IMR-90 (cell line): ENCODE data around the gene TENM3. TPM values are rescaled to one million over a fixed set of nuclear protein-coding genes. Genes with fewer than 3 reads are reported as not detected.

ENCODE experiments used
- ATAC-seq: fragments of 200-7000 bp; cut with Tn5 transposase; 2 replicates; pipeline ENCODE4 v1.9.1; 2020; ENCODE audit warnings: low read depth, mild to moderate bottlenecking, moderate library complexity
- BruUV-seq: library from RNA; stranded (reverse); fragments of 400-500 nt; replicated peaks from 2 replicates; lab custom pipeline; 2021; lab: Mats Ljungman, UMichigan
- CTCF ChIA-PET: fragments of 300-600 bp; formaldehyde crosslinking; extraction: SDS; loops from one replicate; lab custom pipeline; 2021; ENCODE audit warnings: antibody characterized with exemption; lab: Yijun Ruan, JAX
- POLR2A ChIA-PET: fragments of 300-600 bp; sonication (Branson Sonifier 250); formaldehyde crosslinking; loops from one replicate; lab custom pipeline; 2022; ENCODE audit warnings: antibody characterized with exemption; ENCODE audit not compliant: unreplicated experiment; lab: Charles Lee
- DNase-seq: peaks from one replicate; pipeline ENCODE4 v3.0.0; 2013
- H2AFZ ChIP-seq: replicated peaks from 2 replicates; pipeline ENCODE3; 2013; ENCODE audit warnings: low read length, mild to moderate bottlenecking; ENCODE audit not compliant: poor library complexity
- H2AK5ac ChIP-seq: 2 replicates; pipeline ENCODE4 v1.6.1; 2013; ENCODE audit warnings: low read depth, low read length, inconsistent platforms
- H2AK9ac ChIP-seq: replicated peaks from 2 replicates; pipeline ENCODE3; 2013; ENCODE audit warnings: mild to moderate bottlenecking, low read depth, low read length, moderate library complexity; ENCODE audit not compliant: poor library complexity
- H2BK120ac ChIP-seq: 2 replicates; pipeline ENCODE4 v1.6.1; 2013; ENCODE audit warnings: low read depth, low read length, inconsistent platforms
- H2BK15ac ChIP-seq: 3 replicates; pipeline ENCODE4 v1.6.1; 2013; ENCODE audit warnings: low read depth, low read length, inconsistent platforms
- H2BK20ac ChIP-seq: 2 replicates; pipeline ENCODE4 v1.6.1; 2013; ENCODE audit warnings: low read depth, mild to moderate bottlenecking, inconsistent platforms, low read length, moderate library complexity
- H2BK5ac ChIP-seq: 2 replicates; pipeline ENCODE4 v1.6.1; 2013; ENCODE audit warnings: mild to moderate bottlenecking, low read depth, low read length, inconsistent platforms; ENCODE audit not compliant: poor library complexity, severe bottlenecking
- H3K14ac ChIP-seq: replicated peaks from 2 replicates; pipeline ENCODE4 v1.6.1; 2013; ENCODE audit warnings: low read depth, low read length, inconsistent platforms
- H3K18ac ChIP-seq: 2 replicates; pipeline ENCODE4 v1.6.1; 2013; ENCODE audit warnings: low read depth, low read length, control low read depth
- H3K23ac ChIP-seq: 2 replicates; pipeline ENCODE4 v1.6.1; 2013; ENCODE audit warnings: low read depth, low read length, inconsistent platforms
- H3K27ac ChIP-seq: 2 replicates; pipeline ENCODE4 v1.5.1; 2013; ENCODE audit warnings: mild to moderate bottlenecking, control low read depth, low read length; ENCODE audit not compliant: insufficient read depth
- H3K27me3 ChIP-seq: 2 replicates; pipeline ENCODE4 v1.6.1; 2013; ENCODE audit warnings: low read length; ENCODE audit not compliant: control insufficient read depth, insufficient read depth
- H3K36me3 ChIP-seq: 2 replicates; pipeline ENCODE4 v1.6.1; 2013; ENCODE audit warnings: low read length, mixed read lengths; ENCODE audit not compliant: control insufficient read depth, insufficient read depth
- H3K4ac ChIP-seq: 2 replicates; pipeline ENCODE4 v1.6.1; 2013; ENCODE audit warnings: low read depth, low read length, inconsistent platforms
- H3K4me1 ChIP-seq: 2 replicates; pipeline ENCODE4 v1.6.1; 2013; ENCODE audit warnings: low read length, mixed read lengths; ENCODE audit not compliant: control insufficient read depth, insufficient read depth
- H3K4me2 ChIP-seq: 2 replicates; pipeline ENCODE4 v1.6.1; 2013; ENCODE audit warnings: low read depth, mild to moderate bottlenecking, control low read depth, low read length, moderate library complexity
- H3K4me3 ChIP-seq: 2 replicates; pipeline ENCODE4 v1.5.1; 2013; ENCODE audit warnings: low read depth, mild to moderate bottlenecking, control low read depth, low read length, moderate library complexity; ENCODE audit not compliant: insufficient read depth
- H3K56ac ChIP-seq: 2 replicates; pipeline ENCODE4 v1.6.1; 2013; ENCODE audit warnings: low read length, inconsistent platforms; ENCODE audit not compliant: insufficient read depth; ENCODE audit errors: extremely low read depth
- H3K79me1 ChIP-seq, 2 experiments: 2 replicates each; pipeline ENCODE4 v1.6.1; 2013; ENCODE audit warnings: low read length in 2 of 2, inconsistent platforms in 1 of 2, low read depth in 1 of 2
- H3K9ac ChIP-seq: 2 replicates; pipeline ENCODE4 v1.6.1; 2013; ENCODE audit warnings: low read depth, low read length, control low read depth
- H3K9me1 ChIP-seq: 2 replicates; pipeline ENCODE4 v1.6.1; 2013; ENCODE audit warnings: low read length, inconsistent platforms; ENCODE audit not compliant: insufficient read depth
- H3K9me3 ChIP-seq: 2 replicates; pipeline ENCODE4 v1.6.1; 2013; ENCODE audit warnings: low read length; ENCODE audit not compliant: control insufficient read depth, insufficient read depth
- H4K20me1 ChIP-seq: 2 replicates; pipeline ENCODE4 v1.6.1; 2013; ENCODE audit warnings: low read length, inconsistent platforms; ENCODE audit not compliant: insufficient read depth
- H4K5ac ChIP-seq: 2 replicates; pipeline ENCODE4 v1.6.1; 2013; ENCODE audit warnings: mild to moderate bottlenecking, low read depth, low read length, control low read depth
- H4K8ac ChIP-seq, 2 experiments: 2 replicates each; pipeline ENCODE4 v1.6.1; 2013; ENCODE audit warnings: low read depth in 2 of 2, low read length in 2 of 2, control low read depth in 1 of 2, inconsistent platforms in 1 of 2
- H4K91ac ChIP-seq: 2 replicates; pipeline ENCODE4 v1.6.1; 2013; ENCODE audit warnings: low read depth, low read length, inconsistent platforms; ENCODE audit not compliant: insufficient read depth
- FOS ChIP-seq: fragments of 150-350 bp; IDR thresholded peaks from 2 replicates; pipeline ENCODE4 v1.6.1; 2016; ENCODE audit warnings: low read depth, low read length
- WGBS, 2 experiments: methylation state at CpG; one replicate each; pipeline versions ENCODE4 v1.1.5 to v1.1.7; 2013; ENCODE audit warnings: missing lambda C conversion rate in 2 of 2; ENCODE audit not compliant: insufficient read length in 1 of 2; ENCODE audit errors: extremely low coverage in 2 of 2; 5-methylcytosine and 5-hydroxymethylcytosine counted together
- dilution Hi-C: fragments of 300-500 bp; cut with HindIII; formaldehyde crosslinking; loops from one replicate; pipeline ENCODE4 v1.14.3; 2018; ENCODE audit warnings: low sequenced_read_pairs; ENCODE audit not compliant: unreplicated experiment
- in situ Hi-C: fragments of 300-500 bp; cut with MboI; formaldehyde crosslinking; loops from 3 replicates; pipeline ENCODE4 v1.14.3; 2019; ENCODE audit warnings: low sequenced_read_pairs, inconsistent platforms, mixed read lengths
- intact Hi-C: fragments of 100-400 bp; cut with micrococcal nuclease; formaldehyde crosslinking; loops from 2 replicates; pipeline ENCODE4 v1.10.0; 2022
- polyA plus RNA-seq, 3 experiments: library from polyadenylated mRNA; depleted of rRNA; stranded (reverse); fragments of >200 nt; gene quantifications; 2 replicates each; pipeline ENCODE4 v1.2.3, GENCODE V29; 2012; ENCODE audit warnings: low replicate concordance in 1 of 3
- total RNA-seq: library from RNA; depleted of rRNA; stranded (reverse); fragments of >200 nt; gene quantifications from 2 replicates; pipeline ENCODE4 v1.2.3, GENCODE V29; 2012
- TF ChIP-seq, protein P1 (sequence below): fragments of 150-350 bp; IDR thresholded peaks from 2 replicates; pipeline ENCODE4 v1.6.1; 2016; ENCODE audit warnings: low read depth, mild to moderate bottlenecking, low read length, moderate library complexity, borderline replicate concordance

Gene TENM3
- total and polyA plus RNA-seq, 2 of the 4 experiments (the other 2 are of a cell fraction): 29.9 to 173 TPM

DNA sequence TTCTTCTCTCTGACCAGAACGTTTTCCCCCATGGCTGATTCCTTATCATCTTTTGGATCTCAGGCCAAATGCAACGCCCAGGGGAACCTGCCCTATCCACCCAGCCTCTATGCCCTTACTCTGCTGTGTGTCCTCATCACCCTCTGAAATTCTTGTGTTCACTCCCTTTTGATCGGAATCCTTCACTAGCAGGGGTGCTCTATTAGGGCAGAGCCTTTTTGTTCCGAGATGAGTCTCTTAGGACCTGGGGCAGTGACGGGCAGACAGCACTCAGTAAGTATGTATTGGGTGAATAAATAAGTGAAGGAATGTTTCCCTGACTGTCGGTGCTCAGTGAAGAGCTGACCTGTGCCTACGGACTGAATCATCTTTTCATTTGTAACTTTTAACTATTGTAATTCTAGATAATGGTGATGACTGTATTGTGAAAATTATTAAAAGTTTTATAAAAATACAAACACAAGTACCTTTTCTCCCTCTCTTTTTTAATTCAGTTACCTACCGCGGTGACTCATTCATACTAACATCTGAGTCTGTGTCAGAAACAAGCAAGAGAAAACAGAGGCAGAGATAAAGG is 4.8 kb upstream of the TENM3 start:
- H3K4me2 ChIP-seq: peak overlapping the region; percentile 41
- peaks cover 19% of the 10 kb centered on the region for H3K4me1 ChIP-seq
- TF ChIP-seq, protein P1, sequence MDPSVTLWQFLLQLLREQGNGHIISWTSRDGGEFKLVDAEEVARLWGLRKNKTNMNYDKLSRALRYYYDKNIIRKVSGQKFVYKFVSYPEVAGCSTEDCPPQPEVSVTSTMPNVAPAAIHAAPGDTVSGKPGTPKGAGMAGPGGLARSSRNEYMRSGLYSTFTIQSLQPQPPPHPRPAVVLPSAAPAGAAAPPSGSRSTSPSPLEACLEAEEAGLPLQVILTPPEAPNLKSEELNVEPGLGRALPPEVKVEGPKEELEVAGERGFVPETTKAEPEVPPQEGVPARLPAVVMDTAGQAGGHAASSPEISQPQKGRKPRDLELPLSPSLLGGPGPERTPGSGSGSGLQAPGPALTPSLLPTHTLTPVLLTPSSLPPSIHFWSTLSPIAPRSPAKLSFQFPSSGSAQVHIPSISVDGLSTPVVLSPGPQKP: no peak
- 0 out of 2 replicates have a peak, but pooled peaks have one; percentile 3 for TF ChIP-seq FOS
- H3K4ac ChIP-seq: peak overlapping the region; percentile 62
- no peaks in the 10 kb centered on the region for H4K20me1 ChIP-seq
- CTCF ChIA-PET: no interaction called here
- WGBS, 2 experiments: 17% methylated on average over 2 of the region's 9 CpGs; no CpG with 5 or more reads in 1 of the 2 experiments
- DNase-seq (peak; percentile 48), ATAC-seq (0 out of 2 replicates have a peak, but pooled peaks have one; percentile 1)
- H3K23ac ChIP-seq: no peak overlapping the region
- H3K79me1 ChIP-seq: 0 out of 4 replicates have a peak, but pooled peaks cover 0 to 4% of the 10 kb centered on the region in 2 experiments
- H3K18ac ChIP-seq: peak overlapping the region; percentile 15
- dilution Hi-C loops (no loop called here), in situ Hi-C loops (no loop called here), intact Hi-C loops (loop anchor here (5.0 to 10.0 kb wide), 2 partner anchors 209 to 1756 kb away; no protein-coding TSS in a partner anchor)
- POLR2A ChIA-PET: interaction anchor here (0.6 kb wide), 1 partner anchor 41 kb away, joined by 3 read pairs; no protein-coding TSS in a partner anchor
- no peak overlapping the region for H3K56ac ChIP-seq
- H2BK15ac ChIP-seq: peak overlapping the region; percentile 98
- H4K8ac ChIP-seq: peak overlapping the region; percentile 71 to 75; a peak in 3 of 4 replicates
- BruUV-seq: no TSS peak
- no peak overlapping the region for H2AK9ac ChIP-seq
- no peaks in the 10 kb centered on the region for H3K9me3 ChIP-seq
- H3K14ac ChIP-seq: peak overlapping the region; percentile 1; the same call in 1 of the 2 replicates
- H3K27ac ChIP-seq: peak overlapping the region; percentile 6; the same call in 1 of the 2 replicates
- no peak overlapping the region for H3K4me3 ChIP-seq
- H3K27me3 ChIP-seq: no peaks in the 10 kb centered on the region
- H3K36me3 ChIP-seq: no peaks in the 10 kb centered on the region
- H4K91ac ChIP-seq: peak overlapping the region; percentile 37; the same call in 1 of the 2 replicates
- H2BK5ac ChIP-seq: peak overlapping the region; percentile 48
- peak overlapping the region; percentile 87 for H2BK120ac ChIP-seq
- peak overlapping the region; percentile 60; the same call in 1 of the 2 replicates for H2BK20ac ChIP-seq
- H3K9ac ChIP-seq: no peak overlapping the region
- peak overlapping the region; percentile 40; the same call in 1 of the 2 replicates for H2AK5ac ChIP-seq
- H4K5ac ChIP-seq: peak overlapping the region; percentile 1; the same call in 1 of the 2 replicates
- peaks cover 11% of the 10 kb centered on the region for H3K9me1 ChIP-seq
- H2AFZ ChIP-seq: no peak overlapping the region
